Upper lobe of left lung (tissue), 6 donors: Measurements from ENCODE around the gene STAMBP. TPM values are rescaled to one million over a fixed set of nuclear protein-coding genes. Genes with fewer than 3 reads are reported as not detected.

Source experiments
- ATAC-seq, 2 donors: fragments of 200-7000 bp; cut with Tn5 transposase; one replicate each; pipeline ENCODE4 v1.9.1; 2022; ENCODE audit warnings: mild to moderate bottlenecking in 2 of 2, moderate library complexity in 2 of 2; ENCODE audit not compliant: low FRiP score in 2 of 2
- DNase-seq, 2 donors: peaks; one replicate each; pipeline ENCODE4 v3.0.0-alpha.2; 2019 to 2020
- H3K27ac ChIP-seq, 4 donors: fragments of 200-600 bp; sonication (generic); one replicate each; pipeline ENCODE4 v1.5.1; 2016 to 2019
- H3K27me3 ChIP-seq, 4 donors: fragments of 200-600 bp; sonication (generic); one replicate each; pipeline ENCODE4 v1.5.1; 2017 to 2019
- H3K36me3 ChIP-seq, 4 donors: fragments of 200-600 bp; sonication (generic); one replicate each; pipeline ENCODE4 v1.5.1; 2016 to 2019
- H3K4me1 ChIP-seq, 4 donors: fragments of 200-600 bp; sonication (generic); one replicate each; pipeline ENCODE4 v1.5.1; 2018 to 2019
- H3K4me3 ChIP-seq, 4 donors: fragments of 200-600 bp; sonication (generic); one replicate each; pipeline ENCODE4 v1.5.1; 2017 to 2019; ENCODE audit warnings: mild to moderate bottlenecking in 2 of 4, moderate library complexity in 1 of 4
- H3K9me3 ChIP-seq, 4 donors: fragments of 200-600 bp; sonication (generic); one replicate each; pipeline ENCODE4 v1.5.1; 2018 to 2019
- CTCF ChIP-seq, 6 experiments: fragments of 450-650 bp in 4 of 6; fragments of 200-600 bp in 2 of 6; sonication (generic) in 2 of 6; IDR thresholded peaks; one replicate each; pipeline ENCODE4 v1.5.1; 2016 to 2019; ENCODE audit warnings: antibody characterized with exemption in 6 of 6
- EP300 ChIP-seq, 4 donors: sonication (generic); formaldehyde crosslinking; IDR thresholded peaks; one replicate each; pipeline ENCODE4 v1.5.1; 2017; ENCODE audit warnings: antibody characterized with exemption in 4 of 4, control low read depth in 2 of 4
- POLR2A ChIP-seq, 4 donors: fragments of 450-650 bp; IDR thresholded peaks; one replicate each; pipeline ENCODE4 v1.5.1; 2016 to 2017; ENCODE audit warnings: antibody characterized with exemption in 4 of 4, mild to moderate bottlenecking in 2 of 4
- POLR2AphosphoS5 ChIP-seq, 2 donors: sonication (generic); formaldehyde crosslinking; IDR thresholded peaks; one replicate each; pipeline ENCODE4 v1.5.1; 2017; ENCODE audit warnings: antibody characterized with exemption in 2 of 2
- WGBS, 2 donors: methylation state at CpG; one replicate each; pipeline ENCODE4 v1.1.5; 2017 to 2018; 5-methylcytosine and 5-hydroxymethylcytosine counted together
- total RNA-seq, 6 donors: library from RNA; depleted of rRNA in 4 of 6; stranded (reverse); fragments of >200 nt in 4 of 6; gene quantifications; one replicate each; pipeline versions ENCODE4 v1.1.0 to v1.2.1, GENCODE V29; 2016 to 2021
- donor health status: DM: no; HTN: no; CAD: no; lungs with moderate emphysema.
- donor health status: DM: no; HTN: yes; CAD: no; lungs with severe emphysema.

STAMBP gene
- total RNA-seq, 6 donors from 2014 or later: 22.8 to 41.7 (median 28.3) TPM

- no peak overlapping the region for H3K27ac ChIP-seq
- no peak for ATAC-seq
- no peaks in the 10 kb centered on the region for H3K36me3 ChIP-seq
Measured at GRCh38 chr2:73811878-73812277, 16.9 kb upstream of the STAMBP start.

GRCh38 chr2:73812635-73813034 is 16.1 kb upstream of the STAMBP start:
- Histone ChIP-seq H3K9me3 (no peaks in the 10 kb centered on the region), H3K27ac (no peak overlapping the region), H3K36me3 (no peaks in the 10 kb centered on the region), H3K27me3 (no peaks in the 10 kb centered on the region), H3K4me1 (no peaks in the 10 kb centered on the region), H3K4me3 (no peak overlapping the region)
- ATAC-seq (no peak), DNase-seq (no peak)
- TF ChIP-seq POLR2AphosphoS5 (IDR thresholded peaks at IDR 0.05) (no peak), EP300 (IDR thresholded peaks at IDR 0.05) (no peak), POLR2A (IDR thresholded peaks at IDR 0.05) (no peak), CTCF (IDR thresholded peaks at IDR 0.05) (no peak)

More at GRCh38 chr2:73811878-73812277, 16.9 kb upstream of the STAMBP start:
- Histone ChIP-seq H3K4me3 (no peak overlapping the region), H3K4me1 (no peaks in the 10 kb centered on the region), H3K27me3 (no peaks in the 10 kb centered on the region), H3K9me3 (no peaks in the 10 kb centered on the region)
- TF ChIP-seq POLR2A (IDR thresholded peaks at IDR 0.05) (no peak), CTCF (IDR thresholded peaks at IDR 0.05) (no peak), POLR2AphosphoS5 (IDR thresholded peaks at IDR 0.05) (no peak), EP300 (IDR thresholded peaks at IDR 0.05) (no peak)
- no peak for DNase-seq

GRCh38 chr2:73818296-73818695 is 10.5 kb upstream of the STAMBP start:
- peak in 1 of 2 donors; percentile 69 for DNase-seq
- H3K4me3 ChIP-seq: no peak overlapping the region
- no peak for ATAC-seq
- H3K36me3 ChIP-seq: no peaks in the 10 kb centered on the region
- H3K9me3 ChIP-seq: no peaks in the 10 kb centered on the region
- WGBS, 2 donors: 83 to 85% methylated on average over 17 to 18 of the region's 18 CpGs
- H3K27ac ChIP-seq: no peak overlapping the region
- TF ChIP-seq POLR2A (IDR thresholded peaks at IDR 0.05) (no peak), CTCF (IDR thresholded peaks at IDR 0.05) (no peak), EP300 (IDR thresholded peaks at IDR 0.05) (no peak), POLR2AphosphoS5 (IDR thresholded peaks at IDR 0.05) (no peak)
- H3K27me3 ChIP-seq: no peaks in the 10 kb centered on the region
- H3K4me1 ChIP-seq: no peaks in the 10 kb centered on the region

- 17 to 24% methylated on average over 2 of the region's 2 CpGs for WGBS, 2 donors
- H3K27me3 ChIP-seq: no peaks in the 10 kb centered on the region
- no peak overlapping the region for H3K27ac ChIP-seq
- no peak overlapping the region for H3K4me3 ChIP-seq
- TF ChIP-seq CTCF (IDR thresholded peaks at IDR 0.05): no peak
- no peak for TF ChIP-seq POLR2AphosphoS5 (IDR thresholded peaks at IDR 0.05)
- TF ChIP-seq EP300 (IDR thresholded peaks at IDR 0.05): no peak
- TF ChIP-seq POLR2A (IDR thresholded peaks at IDR 0.05): no peak
- no peaks in the 10 kb centered on the region for H3K4me1 ChIP-seq
- DNase-seq (no peak), ATAC-seq (no peak)
- H3K9me3 ChIP-seq: no peaks in the 10 kb centered on the region
- no peaks in the 10 kb centered on the region for H3K36me3 ChIP-seq
Measured at GRCh38 chr2:73821227-73821626, 7.5 kb upstream of the STAMBP start.

- TF ChIP-seq EP300 (IDR thresholded peaks at IDR 0.05) (no peak), POLR2AphosphoS5 (IDR thresholded peaks at IDR 0.05) (no peak), CTCF (IDR thresholded peaks at IDR 0.05) (no peak), POLR2A (IDR thresholded peaks at IDR 0.05) (no peak)
- ATAC-seq (no peak), DNase-seq (no peak)
- Histone ChIP-seq H3K4me1 (no peaks in the 10 kb centered on the region), H3K9me3 (no peaks in the 10 kb centered on the region), H3K27me3 (no peaks in the 10 kb centered on the region), H3K36me3 (no peaks in the 10 kb centered on the region), H3K4me3 (no peak overlapping the region), H3K27ac (no peak overlapping the region)
- 64 to 77% methylated on average over 2 of the region's 2 CpGs for WGBS, 2 donors
Measured at GRCh38 chr2:73821669-73822068, 7.1 kb upstream of the STAMBP start.
